Peyer's patch (tissue), 4 donors: ENCODE measurements around the gene IQGAP2. TPM values are rescaled to one million over a fixed set of nuclear protein-coding genes. Genes with fewer than 3 reads are reported as not detected.

ENCODE experiments used
- DNase-seq, 3 donors: peaks; one replicate each; pipeline ENCODE4 v3.0.0-alpha.2; 2017 to 2019
- H3K27ac ChIP-seq, 4 donors: fragments of 200-600 bp; sonication (generic); one replicate each; pipeline ENCODE4 v1.5.1; 2016 to 2019
- H3K27me3 ChIP-seq, 2 donors: fragments of 200-600 bp; sonication (generic); one replicate each; pipeline ENCODE4 v1.5.1; 2019
- H3K36me3 ChIP-seq, 3 donors: fragments of 200-600 bp; sonication (generic); one replicate each; pipeline ENCODE4 v1.5.1; 2016 to 2019
- H3K4me1 ChIP-seq, 4 donors: fragments of 200-600 bp; sonication (generic); one replicate each; pipeline ENCODE4 v1.5.1; 2016 to 2019
- H3K4me3 ChIP-seq, 4 donors: fragments of 200-600 bp; sonication (generic); 1 replicate in 3 of 4; 2 replicates in 1 of 4; pipeline ENCODE4 v1.5.1; 2016 to 2019; ENCODE audit warnings: mild to moderate bottlenecking in 1 of 4
- H3K9me3 ChIP-seq, 4 donors: fragments of 200-600 bp; sonication (generic); one replicate each; pipeline ENCODE4 v1.5.1; 2016 to 2019; ENCODE audit warnings: mild to moderate bottlenecking in 1 of 4
- CTCF ChIP-seq, 6 experiments: fragments of 450-650 bp in 4 of 6; fragments of 200-600 bp in 2 of 6; sonication (generic) in 1 of 6; IDR thresholded peaks; one replicate each; pipeline ENCODE4 v1.5.1; 2017 to 2019; ENCODE audit warnings: antibody characterized with exemption in 6 of 6, mild to moderate bottlenecking in 3 of 6, moderate library complexity in 1 of 6
- POLR2A ChIP-seq, 2 donors: fragments of 450-650 bp; IDR thresholded peaks; one replicate each; pipeline ENCODE4 v1.5.1; 2017; ENCODE audit warnings: antibody characterized with exemption in 2 of 2, mild to moderate bottlenecking in 2 of 2, moderate library complexity in 2 of 2
- total RNA-seq, 4 donors: library from RNA; depleted of rRNA; stranded (reverse); fragments of >200 nt; gene quantifications; one replicate each; pipeline ENCODE4 v1.1.0, GENCODE V29; 2016

The IQGAP2 gene
- total RNA-seq, 4 donors from 2014 or later = 58.6 to 110 (median 84.7) TPM

GRCh38 chr5:76710991-76711390 lies 307.9 kb downstream of the IQGAP2 start:
- peaks cover 0 to 9% (median 0%) of the 10 kb centered on the region in 4 donors for H3K4me1 ChIP-seq
- H3K27me3 ChIP-seq = no peaks in the 10 kb centered on the region
- H3K27ac ChIP-seq = peak overlapping the region in 2 of 4 donors; percentile 32 to 48
- H3K9me3 ChIP-seq = no peaks in the 10 kb centered on the region
- no peak overlapping the region for H3K4me3 ChIP-seq
- H3K36me3 ChIP-seq = peaks cover 0 to 6% (median 0%) of the 10 kb centered on the region in 3 donors
- TF ChIP-seq CTCF (IDR thresholded peaks at IDR 0.05) = no peak
- TF ChIP-seq POLR2A (IDR thresholded peaks at IDR 0.05) = no peak
- DNase-seq = no peak

GRCh38 chr5:76714751-76715485 lies 311.8 kb downstream of the IQGAP2 start:
- DNase-seq = no peak
- Histone ChIP-seq H3K27me3 (no peaks in the 10 kb centered on the region), H3K4me3 (peak overlapping the region; percentile 69 to 94 (median 76)), H3K4me1 (peaks cover 0 to 17% (median 0%) of the 10 kb centered on the region in 4 donors), H3K9me3 (no peaks in the 10 kb centered on the region), H3K27ac (peak overlapping the region in 3 of 4 donors; percentile 26 to 76 (median 72)), H3K36me3 (no peaks in the 10 kb centered on the region)
- TF ChIP-seq CTCF (IDR thresholded peaks at IDR 0.05) (no peak), POLR2A (IDR thresholded peaks at IDR 0.05) (no peak)

- H3K4me1 ChIP-seq = peaks cover 0 to 17% (median 0%) of the 10 kb centered on the region in 4 donors
- TF ChIP-seq CTCF (IDR thresholded peaks at IDR 0.05) = no peak
- TF ChIP-seq POLR2A (IDR thresholded peaks at IDR 0.05) = no peak
- H3K36me3 ChIP-seq = no peaks in the 10 kb centered on the region
- no peak for DNase-seq
- peak overlapping the region; percentile 68 to 84 (median 74) for H3K27ac ChIP-seq
- peak overlapping the region; percentile 69 to 94 (median 76) for H3K4me3 ChIP-seq
- H3K27me3 ChIP-seq = no peaks in the 10 kb centered on the region
- no peaks in the 10 kb centered on the region for H3K9me3 ChIP-seq
Measured at GRCh38 chr5:76715486-76715735, 312.3 kb downstream of the IQGAP2 start.

GRCh38 chr5:76715736-76716455 lies 312.8 kb downstream of the IQGAP2 start, which contains the start of gene F2R:
TSS of gene F2R (plus strand) at chr5:76716126. CDS start at chr5:76716308, 182 bp downstream.
- Histone ChIP-seq H3K4me3 (peak within 1 kb of the TSS; percentile 69 to 94 (median 76)), H3K9me3 (no peaks in the 10 kb centered on the region), H3K36me3 (no peaks in the 10 kb centered on the region), H3K27me3 (no peaks in the 10 kb centered on the region), H3K4me1 (peaks cover 0 to 17% (median 0%) of the 10 kb centered on the region in 4 donors), H3K27ac (peak within 1 kb of the TSS; percentile 68 to 84 (median 74))
- DNase-seq = peak in 2 of 3 donors; percentile 73 to 76
- TF ChIP-seq POLR2A (IDR thresholded peaks at IDR 0.05) = no peak
- peak in 5 of 6 experiments; percentile 17 to 54 (median 50) for TF ChIP-seq CTCF (IDR thresholded peaks at IDR 0.05)

GRCh38 chr5:76716456-76717157 lies 313.5 kb downstream of the IQGAP2 start:
- Histone ChIP-seq H3K4me3 (peak overlapping the region; percentile 69 to 94 (median 76)), H3K27ac (peak overlapping the region; percentile 68 to 84 (median 74)), H3K9me3 (no peaks in the 10 kb centered on the region), H3K27me3 (no peaks in the 10 kb centered on the region), H3K36me3 (no peaks in the 10 kb centered on the region), H3K4me1 (peaks cover 0 to 17% (median 0%) of the 10 kb centered on the region in 4 donors)
- no peak for TF ChIP-seq POLR2A (IDR thresholded peaks at IDR 0.05)
- no peak for TF ChIP-seq CTCF (IDR thresholded peaks at IDR 0.05)
- peak in 1 of 3 donors; percentile 59 for DNase-seq
